H9 (cell line): Measurements from ENCODE around the gene MRPS31. TPM values are rescaled to one million over a fixed set of nuclear protein-coding genes. Genes with fewer than 3 reads are reported as not detected.

Source experiments
- DNase-seq: peaks from one replicate; pipeline ENCODE4 v3.0.0-alpha.2; 2017
- H2AFZ ChIP-seq: one replicate; pipeline ENCODE4 v1.6.1; 2013; ENCODE audit warnings: mild to moderate bottlenecking, low read length, control low read depth, moderate library complexity
- H2AK5ac ChIP-seq: 2 replicates; pipeline ENCODE4 v1.6.1; 2013; ENCODE audit warnings: low read length, control low read depth, mixed read lengths; ENCODE audit not compliant: insufficient read length
- H2BK120ac ChIP-seq: one replicate; pipeline ENCODE4 v1.6.1; 2013; ENCODE audit warnings: low read depth, mild to moderate bottlenecking, low read length, control low read depth, inconsistent platforms; ENCODE audit not compliant: poor library complexity, severe bottlenecking
- H2BK12ac ChIP-seq: 2 replicates; pipeline ENCODE4 v1.6.1; 2013; ENCODE audit warnings: low read length, control low read depth, mixed read lengths, low read depth; ENCODE audit not compliant: insufficient read length
- H2BK15ac ChIP-seq: 2 replicates; pipeline ENCODE4 v1.6.1; 2013; ENCODE audit warnings: low read depth, low read length, control low read depth
- H2BK20ac ChIP-seq: one replicate; pipeline ENCODE4 v1.6.1; 2013; ENCODE audit warnings: low read depth, mild to moderate bottlenecking, low read length, control low read depth, inconsistent platforms; ENCODE audit not compliant: poor library complexity, severe bottlenecking
- H2BK5ac ChIP-seq: 2 replicates; pipeline ENCODE4 v1.6.1; 2013; ENCODE audit warnings: low read length, control low read depth, mixed read lengths; ENCODE audit not compliant: insufficient read length
- H3K14ac ChIP-seq: 2 replicates; pipeline ENCODE4 v1.6.1; 2013; ENCODE audit warnings: low read length, control low read depth; ENCODE audit not compliant: insufficient read depth
- H3K18ac ChIP-seq: 2 replicates; pipeline ENCODE4 v1.6.1; 2013; ENCODE audit warnings: low read depth, mild to moderate bottlenecking, mixed read lengths, low read length, control low read depth; ENCODE audit not compliant: insufficient read length
- H3K23ac ChIP-seq: 2 replicates; pipeline ENCODE4 v1.6.1; 2013; ENCODE audit warnings: low read length, control low read depth, mixed read lengths, low read depth; ENCODE audit not compliant: insufficient read length
- H3K23me2 ChIP-seq: 2 replicates; pipeline ENCODE4 v1.6.1; 2013; ENCODE audit warnings: low read depth, mild to moderate bottlenecking, mixed read lengths, low read length, control low read depth; ENCODE audit not compliant: insufficient read length, poor library complexity, severe bottlenecking
- H3K27ac ChIP-seq: 2 replicates; pipeline ENCODE4 v1.5.1; 2013; ENCODE audit warnings: low read length, control low read depth, mixed read lengths, low read depth; ENCODE audit not compliant: insufficient read length
- H3K27me3 ChIP-seq: 2 replicates; pipeline ENCODE4 v1.6.1; 2013; ENCODE audit warnings: low read length, control low read depth, inconsistent platforms; ENCODE audit not compliant: insufficient read depth
- H3K4ac ChIP-seq: 2 replicates; pipeline ENCODE4 v1.6.1; 2013; ENCODE audit warnings: low read depth, mild to moderate bottlenecking, control low read depth, inconsistent platforms, low read length, moderate library complexity
- H3K4me1 ChIP-seq: 2 replicates; pipeline ENCODE4 v1.6.1; 2013; ENCODE audit warnings: low read length, control low read depth, inconsistent platforms; ENCODE audit not compliant: insufficient read depth
- H3K4me2 ChIP-seq: 2 replicates; pipeline ENCODE4 v1.6.1; 2013; ENCODE audit warnings: low read length, control low read depth, mixed read lengths; ENCODE audit not compliant: insufficient read length, insufficient read depth
- H3K56ac ChIP-seq: 2 replicates; pipeline ENCODE4 v1.6.1; 2013; ENCODE audit warnings: low read depth, mild to moderate bottlenecking, mixed read lengths, low read length, control low read depth; ENCODE audit not compliant: insufficient read length
- H3K79me1 ChIP-seq: 2 replicates; pipeline ENCODE4 v1.6.1; 2013; ENCODE audit warnings: low read depth, mild to moderate bottlenecking, moderate library complexity, low read length, control low read depth, inconsistent platforms; ENCODE audit not compliant: insufficient read depth, poor library complexity, severe bottlenecking
- H3K79me2 ChIP-seq: 2 replicates; pipeline ENCODE4 v1.6.1; 2013; ENCODE audit warnings: low read length, control low read depth, inconsistent platforms; ENCODE audit not compliant: insufficient read depth
- H3K9ac ChIP-seq: 2 replicates; pipeline ENCODE4 v1.6.1; 2013; ENCODE audit warnings: low read length, control low read depth, mixed read lengths; ENCODE audit not compliant: insufficient read length; ENCODE audit errors: extremely low read depth
- H3K9me3 ChIP-seq: one replicate; pipeline ENCODE4 v1.6.1; 2013; ENCODE audit warnings: low read depth, low read length, inconsistent platforms; ENCODE audit not compliant: control insufficient read depth
- H3T11ph ChIP-seq: one replicate; pipeline ENCODE4 v1.6.1; 2013; ENCODE audit warnings: mild to moderate bottlenecking, low read length, control low read depth, inconsistent platforms
- H4K20me1 ChIP-seq: one replicate; pipeline ENCODE4 v1.6.1; 2013; ENCODE audit not compliant: control insufficient read depth, insufficient read length, insufficient read depth
- H4K5ac ChIP-seq: 2 replicates; pipeline ENCODE4 v1.6.1; 2013; ENCODE audit warnings: low read depth, mild to moderate bottlenecking, mixed read lengths, low read length, control low read depth; ENCODE audit not compliant: insufficient read length
- H4K8ac ChIP-seq: replicated peaks from 2 replicates; pipeline ENCODE4 v1.6.1; 2013; ENCODE audit warnings: low read length, control low read depth, mixed read lengths, low read depth; ENCODE audit not compliant: insufficient read length
- H4K91ac ChIP-seq: 2 replicates; pipeline ENCODE4 v1.6.1; 2013; ENCODE audit warnings: low read depth, mild to moderate bottlenecking, moderate library complexity, mixed read lengths, low read length, control low read depth; ENCODE audit not compliant: insufficient read length
- H3K27ac Mint-ChIP-seq, 3 experiments: 2 replicates in 2 of 3; 3 replicates in 1 of 3; pipeline ENCODE4 v1.8.0; 2020 to 2021; ENCODE audit warnings: mixed read lengths in 3 of 3, mild to moderate bottlenecking in 1 of 3, moderate library complexity in 1 of 3
- H3K27me3 Mint-ChIP-seq: 2 replicates; pipeline ENCODE4 v1.8.0; 2021; ENCODE audit warnings: low read depth, mild to moderate bottlenecking, moderate library complexity, mixed read lengths
- H3K36me3 Mint-ChIP-seq, 3 experiments: 2 replicates in 2 of 3; 3 replicates in 1 of 3; pipeline ENCODE4 v1.8.0; 2020 to 2021; ENCODE audit warnings: low read depth in 3 of 3, mixed read lengths in 3 of 3; ENCODE audit not compliant: insufficient read depth in 1 of 3
- H3K4me1 Mint-ChIP-seq, 2 experiments: 2 replicates each; pipeline ENCODE4 v1.8.0; 2020; ENCODE audit warnings: mixed read lengths in 2 of 2
- H3K4me3 Mint-ChIP-seq, 2 experiments: 2 replicates in 1 of 2; 3 replicates in 1 of 2; pipeline ENCODE4 v1.8.0; 2020 to 2021; ENCODE audit warnings: mild to moderate bottlenecking in 2 of 2, mixed read lengths in 2 of 2, moderate library complexity in 1 of 2
- H3K9me3 Mint-ChIP-seq, 2 experiments: 2 replicates in 1 of 2; 3 replicates in 1 of 2; pipeline ENCODE4 v1.8.0; 2020; ENCODE audit warnings: mild to moderate bottlenecking in 2 of 2, mixed read lengths in 2 of 2, moderate library complexity in 1 of 2
- CTCF ChIP-seq: fragments of 200-600 bp; sonication (generic); conservative IDR thresholded peaks from 3 replicates; pipeline ENCODE4 v1.8.0; 2021; ENCODE audit warnings: antibody characterized with exemption, mild to moderate bottlenecking
- WGBS: extraction: QIAGEN DNeasy Blood & Tissue Kit; methylation state at CpG from one replicate; pipeline ENCODE4 v1.1.7; 2013; ENCODE audit warnings: missing lambda C conversion rate, low lambda C conversion rate, mixed read lengths; ENCODE audit not compliant: insufficient read length; ENCODE audit errors: extremely low coverage; 5-methylcytosine and 5-hydroxymethylcytosine counted together
- total RNA-seq: library from RNA; stranded (reverse); gene quantifications from 2 replicates; pipeline ENCODE4 v1.2.1, GENCODE V29; 2021

MRPS31 gene
- total RNA-seq, 1 experiment from 2014 or later = 27.3 TPM

GRCh38 chr13:40780822-40781401 lies 9.9 kb upstream of the MRPS31 start:
- TF ChIP-seq CTCF = peak; percentile 16; the same call in 1 of the 3 replicates
- no peaks in the 10 kb centered on the region for H3K79me1 ChIP-seq
- no peak overlapping the region for H2BK15ac ChIP-seq
- no peak overlapping the region for H3K4me2 ChIP-seq
- DNase-seq = peak; percentile 48
- no peak overlapping the region for H4K8ac ChIP-seq
- no peak overlapping the region for H4K5ac ChIP-seq
- H3K4me3 Mint-ChIP-seq = no peak overlapping the region
- no peak overlapping the region for H3K18ac ChIP-seq
- no CpG with 5 or more reads among the region's 14 CpGs for WGBS
- no peaks in the 10 kb centered on the region for H3K27me3 ChIP-seq
- H3K36me3 Mint-ChIP-seq = no peaks in the 10 kb centered on the region
- no peak overlapping the region for H3K56ac ChIP-seq
- no peaks in the 10 kb centered on the region for H4K20me1 ChIP-seq
- H3K14ac ChIP-seq = no peak overlapping the region
- H3K4me1 Mint-ChIP-seq = peaks cover 8 to 18% of the 10 kb centered on the region in 2 experiments
- no peak overlapping the region for H3K23ac ChIP-seq
- H3K27me3 Mint-ChIP-seq = no peaks in the 10 kb centered on the region
- H2BK12ac ChIP-seq = no peak overlapping the region
- H3K27ac ChIP-seq = no peak overlapping the region
- H2BK5ac ChIP-seq = no peak overlapping the region
- no peaks in the 10 kb centered on the region for H3K79me2 ChIP-seq
- H3K9ac ChIP-seq = no peak overlapping the region
- H3T11ph ChIP-seq = no peak overlapping the region
- H3K27ac Mint-ChIP-seq = peak overlapping the region in 1 of 3 experiments; percentile 53; a peak in 1 of 7 replicates
- H2AK5ac ChIP-seq = no peak overlapping the region
- H3K4me1 ChIP-seq = no peaks in the 10 kb centered on the region
- H4K91ac ChIP-seq = no peak overlapping the region
- H3K9me3 Mint-ChIP-seq = no peaks in the 10 kb centered on the region
- H2BK20ac ChIP-seq = no peak overlapping the region
- no peak overlapping the region for H2AFZ ChIP-seq
- no peaks in the 10 kb centered on the region for H3K9me3 ChIP-seq
- H3K4ac ChIP-seq = no peak overlapping the region
- no peaks in the 10 kb centered on the region for H3K23me2 ChIP-seq
- H2BK120ac ChIP-seq = no peak overlapping the region
